GM21390 (cell line): ENCODE results near the gene UBALD2.
A peak's percentile ranks its signal among the peaks of the same experiment; 100 is the strongest.
"Not testable (repeated sequence)": the region's sequence is repeated elsewhere in the genome, so short reads cannot be mapped to it uniquely, and the experiment has no call there.

Experiments
- ATAC-seq: cut with Tn5 transposase; IDR thresholded peaks from one replicate; pipeline ENCODE4 v1.9.1; 2021; ENCODE audit not compliant: unreplicated experiment

UBALD2 gene

GRCh38 chr17:76264755-76265623, at the start of gene UBALD2:
Gene UBALD2, plus strand, starts transcription at chr17:76265348. Its CDS starts 158 bp downstream, at chr17:76265506.
- ATAC-seq = peak; percentile 69

- ATAC-seq = no peak
Measured at GRCh38 chr17:76217081-76217480, 48.1 kb upstream of the UBALD2 start.

- ATAC-seq = no peak
Measured at GRCh38 chr17:76219670-76220383, 45.3 kb upstream of the UBALD2 start.

- no peak for ATAC-seq
Measured at GRCh38 chr17:76223802-76224201, 41.3 kb upstream of the UBALD2 start.

- ATAC-seq = not testable (repeated sequence)
Measured at GRCh38 chr17:76225373-76226086, 39.6 kb upstream of the UBALD2 start.

GRCh38 chr17:76226749-76227148, 38.4 kb upstream of the UBALD2 start:
- not testable (repeated sequence) for ATAC-seq

- ATAC-seq = no peak
Measured at GRCh38 chr17:76232342-76232741, 32.8 kb upstream of the UBALD2 start.

GRCh38 chr17:76233588-76234353, 31.4 kb upstream of the UBALD2 start:
- ATAC-seq = no peak

GRCh38 chr17:76234354-76234679, 30.8 kb upstream of the UBALD2 start:
- ATAC-seq = no peak

- ATAC-seq = no peak
Measured at GRCh38 chr17:76235883-76236282, 29.3 kb upstream of the UBALD2 start.

GRCh38 chr17:76236603-76237002, 28.5 kb upstream of the UBALD2 start:
- no peak for ATAC-seq

GRCh38 chr17:76237859-76238313, 27.3 kb upstream of the UBALD2 start:
- ATAC-seq = no peak

- ATAC-seq = no peak
Measured at GRCh38 chr17:76238847-76239537, 26.2 kb upstream of the UBALD2 start.

- no peak for ATAC-seq
Measured at GRCh38 chr17:76239538-76240274, 25.4 kb upstream of the UBALD2 start.

GRCh38 chr17:76240461-76241203, 24.5 kb upstream of the UBALD2 start, which contains the start of gene RNF157:
Gene RNF157, minus strand, starts transcription at chr17:76240493. Its CDS starts 253 bp downstream, at chr17:76240240.
- no peak for ATAC-seq

GRCh38 chr17:76241204-76241538, 24.0 kb upstream of the UBALD2 start:
- ATAC-seq = no peak

GRCh38 chr17:76241691-76242255, 23.4 kb upstream of the UBALD2 start:
- ATAC-seq = no peak
